SKM-1 treated with dmso at 0.1 percent for 144 hours (cell line): ENCODE data around the gene PAPPA2.

ENCODE experiments used
- DNase-seq: peaks from one replicate; lab custom pipeline; 2025; ENCODE audit not compliant: unreplicated experiment; lab: John Stamatoyannopoulos, UW

The PAPPA2 gene

DNA sequence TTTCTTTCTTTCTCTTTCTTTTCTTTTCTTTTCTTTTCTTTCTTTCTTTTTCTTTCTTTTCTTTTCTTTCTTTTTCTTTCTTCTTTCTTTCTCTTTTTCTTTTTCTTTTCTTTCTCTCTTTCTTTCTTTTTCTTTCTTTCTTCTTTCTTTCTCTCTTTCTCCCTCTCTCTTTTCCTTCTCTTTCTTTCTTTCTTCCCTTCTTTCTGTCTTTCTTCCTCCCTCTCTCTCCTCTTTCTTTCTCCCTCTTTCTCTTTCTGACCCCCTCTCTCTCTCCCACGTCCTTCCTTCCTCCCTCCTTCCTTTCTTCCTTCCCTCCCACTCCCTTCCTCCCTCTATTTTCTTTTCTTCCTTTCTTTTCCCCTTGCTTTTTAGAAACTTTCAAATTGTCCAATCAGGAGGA lies 333.6 kb downstream of the PAPPA2 start:
- no peak for DNase-seq

DNA sequence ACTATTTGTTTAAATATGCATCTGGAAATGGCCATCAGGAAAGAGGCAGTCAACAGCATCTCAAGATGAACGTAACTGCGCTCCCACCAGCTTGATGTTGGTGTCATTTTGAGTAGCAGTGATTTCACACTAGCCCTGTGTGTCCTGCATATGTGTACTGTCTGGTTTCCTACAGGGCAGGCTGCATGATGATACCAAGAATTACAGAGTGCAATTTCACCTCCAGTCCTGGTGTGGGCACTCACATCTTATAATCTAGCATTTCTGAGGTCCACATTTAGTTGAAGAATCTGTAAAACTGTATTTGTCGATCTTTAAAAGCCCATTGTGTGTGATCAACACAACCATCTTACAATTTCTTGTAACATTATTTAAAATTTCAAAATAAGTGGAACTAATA lies 336.4 kb downstream of the PAPPA2 start:
- no peak for DNase-seq

- DNase-seq, result no peak
Measured at GRCh38 chr1:176800978-176801513, 338.1 kb downstream of the PAPPA2 start.

DNA sequence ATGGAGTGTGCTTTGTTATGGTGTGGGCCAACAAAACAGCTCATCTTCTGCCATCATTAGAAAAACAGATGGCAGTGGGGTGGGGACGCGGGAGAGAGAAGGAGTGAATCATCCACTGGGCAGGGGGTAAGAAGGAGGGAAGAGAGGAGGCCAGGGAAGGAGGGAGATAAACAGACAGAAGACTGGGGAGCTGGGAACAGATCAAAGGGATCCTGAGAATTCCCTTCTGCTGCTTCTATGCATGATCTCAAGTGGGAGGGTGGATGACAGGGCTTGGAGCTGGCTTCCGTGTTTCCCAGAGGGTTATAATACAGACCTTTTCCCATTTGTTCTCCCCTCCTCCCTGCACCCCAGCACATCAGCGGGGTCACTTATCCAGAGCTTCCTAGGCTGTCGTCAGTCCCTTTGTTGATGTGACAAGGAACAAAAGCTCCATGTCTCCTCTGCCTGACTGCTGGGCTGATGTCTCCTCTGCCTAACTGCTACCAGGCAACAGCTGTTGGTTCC lies 338.6 kb downstream of the PAPPA2 start:
- DNase-seq, result no peak

DNA sequence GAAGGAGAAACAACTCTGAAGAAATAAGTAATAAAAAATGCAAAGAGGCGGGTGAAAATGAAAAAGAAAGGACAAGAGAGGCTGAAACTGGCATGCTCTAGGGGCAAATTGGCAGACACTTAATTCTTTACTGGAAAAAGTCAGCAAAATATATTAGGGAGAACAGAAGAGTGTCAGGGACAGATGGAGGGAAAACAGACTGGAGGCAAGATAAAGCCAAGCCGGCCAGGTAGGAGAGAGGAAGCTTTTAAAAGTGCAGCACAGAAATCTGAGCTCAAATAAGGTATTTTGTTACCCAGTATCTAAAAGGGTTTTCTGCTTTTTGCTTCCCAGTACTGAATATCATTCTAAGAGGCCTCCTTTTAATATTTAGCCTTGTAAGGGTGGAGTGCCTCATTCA lies 339.3 kb downstream of the PAPPA2 start:
- DNase-seq, result no peak

DNA sequence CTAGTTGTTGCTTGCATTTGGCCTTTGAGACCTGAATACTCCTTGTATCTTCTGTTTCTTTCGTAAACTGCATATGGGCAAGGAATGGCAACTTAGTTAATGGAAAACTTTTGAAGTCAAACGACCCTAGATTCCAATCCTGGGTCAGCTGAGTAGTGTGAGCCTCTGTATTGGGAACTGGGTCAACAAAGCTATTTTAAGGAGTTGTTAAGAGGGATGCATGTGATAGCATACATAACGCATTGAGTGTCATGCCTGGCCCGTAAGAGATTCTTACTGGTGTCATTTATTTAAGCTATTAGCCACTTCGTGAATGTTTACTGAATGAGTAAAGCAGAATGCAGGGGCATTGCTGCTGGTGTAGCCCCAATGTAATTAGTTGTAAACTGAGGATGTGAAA lies 340.1 kb downstream of the PAPPA2 start:
- no peak for DNase-seq

- no peak for DNase-seq
Measured at GRCh38 chr1:176803596-176803995, 340.6 kb downstream of the PAPPA2 start.

- DNase-seq, result no peak
Measured at GRCh38 chr1:176809292-176809691, 346.3 kb downstream of the PAPPA2 start.

GRCh38 chr1:176811511-176812288 lies 348.7 kb downstream of the PAPPA2 start:
- DNase-seq, result no peak

- DNase-seq, result no peak
Measured at GRCh38 chr1:176815621-176816020, 352.6 kb downstream of the PAPPA2 start.

DNA sequence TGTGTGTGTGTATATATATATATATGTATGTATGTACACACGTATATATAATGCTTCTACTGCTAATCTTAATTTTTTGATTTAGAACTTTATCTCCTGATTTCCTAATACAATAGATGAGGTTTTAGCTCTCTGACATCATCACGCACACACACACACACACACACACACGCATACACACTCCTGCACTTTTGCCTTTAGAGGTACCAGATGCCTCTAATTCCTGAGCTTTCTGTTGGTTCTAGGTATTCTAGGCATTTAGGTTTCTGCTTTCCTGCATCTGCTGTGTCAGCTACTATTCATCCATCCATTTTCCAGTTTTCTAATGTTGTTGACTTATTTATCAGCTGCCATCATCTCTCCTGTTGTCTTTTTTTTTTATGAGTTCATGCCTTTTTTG lies 353.3 kb downstream of the PAPPA2 start:
- no peak for DNase-seq

DNA sequence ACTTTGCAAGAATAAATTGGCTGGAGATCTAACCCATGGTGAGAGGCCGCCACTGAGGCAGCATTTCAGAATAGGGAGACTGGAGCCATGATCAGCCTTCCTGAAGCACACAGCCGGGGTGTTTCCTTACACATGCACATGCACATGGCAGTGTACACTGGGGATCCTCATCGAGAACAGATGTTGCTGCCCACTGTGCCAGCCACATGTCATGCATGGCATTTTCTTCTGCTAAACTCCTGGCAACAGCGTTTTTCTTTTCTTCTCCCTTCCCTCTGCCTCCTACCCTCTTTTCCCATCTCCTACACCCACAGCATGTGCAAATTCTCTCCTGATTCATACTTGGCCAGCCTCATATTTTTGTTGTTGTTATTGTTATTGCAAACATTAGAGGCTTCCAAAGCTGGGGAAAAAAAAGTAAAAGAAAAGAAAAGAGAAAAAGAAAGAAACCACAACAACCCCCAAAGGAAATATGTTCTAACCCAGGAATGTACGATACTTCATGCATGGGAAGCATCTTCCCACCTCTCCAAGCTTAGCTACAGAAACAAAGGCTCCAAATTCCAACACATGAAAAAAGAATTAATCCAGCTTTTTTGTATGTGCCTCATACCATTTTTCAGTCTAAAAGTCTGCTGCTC lies 357.5 kb downstream of the PAPPA2 start:
- no peak for DNase-seq

DNA sequence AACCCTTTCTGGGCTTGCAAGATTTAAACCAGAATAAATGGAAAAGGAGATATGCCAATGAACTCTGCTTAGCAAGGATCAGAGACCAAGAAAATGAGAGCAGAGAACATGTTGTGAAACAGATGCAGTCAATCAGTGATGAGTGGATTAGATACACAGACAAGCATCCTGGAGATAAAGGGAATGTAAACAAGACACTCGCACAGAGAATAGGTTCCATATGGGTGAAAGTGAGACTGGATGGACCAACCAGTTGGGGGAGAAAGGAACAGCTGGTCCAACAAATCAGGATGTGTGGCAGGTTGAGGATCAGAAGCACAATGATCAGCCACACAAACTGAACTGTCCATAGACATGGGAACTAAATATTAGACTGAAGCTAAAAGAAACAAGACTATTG lies 363.3 kb downstream of the PAPPA2 start:
- no peak for DNase-seq

- DNase-seq, result no peak
Measured at GRCh38 chr1:176829261-176829660, 366.3 kb downstream of the PAPPA2 start.

GRCh38 chr1:176831150-176831549 lies 368.2 kb downstream of the PAPPA2 start:
- no peak for DNase-seq

GRCh38 chr1:176837708-176838107 lies 374.7 kb downstream of the PAPPA2 start:
- no peak for DNase-seq

DNA sequence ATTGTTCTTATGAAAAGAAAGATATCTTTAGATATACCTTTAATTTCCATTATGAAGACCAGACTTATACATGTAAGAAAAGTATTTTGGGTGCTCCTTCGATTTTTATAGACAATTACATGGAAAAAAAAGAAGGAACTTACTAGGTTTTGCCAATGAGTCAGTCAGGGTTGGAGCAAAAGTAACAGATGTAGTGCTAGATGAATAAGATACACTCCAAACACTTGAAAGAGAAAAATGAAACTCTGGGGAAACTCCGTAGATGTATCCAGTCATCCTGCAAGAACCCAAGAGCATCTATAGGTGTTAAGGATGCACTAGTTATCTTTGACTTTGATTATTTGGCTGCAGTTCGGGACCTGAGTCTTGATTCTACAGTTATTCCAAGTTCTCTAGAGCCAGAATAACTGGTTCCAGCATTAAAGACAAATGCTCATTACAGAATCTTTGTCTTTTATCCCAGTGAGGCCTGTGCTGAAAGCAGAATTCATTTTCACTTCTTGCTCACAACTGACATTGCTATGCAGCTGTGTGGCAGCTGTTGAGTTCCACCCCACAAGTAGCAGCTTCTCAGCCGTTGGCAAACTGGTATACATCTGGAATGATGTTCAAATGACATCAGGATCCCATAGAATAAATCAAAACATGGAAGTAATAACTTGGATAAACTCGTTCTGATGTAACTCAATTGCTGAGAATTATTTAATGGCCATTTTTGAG lies 375.5 kb downstream of the PAPPA2 start:
- DNase-seq, result no peak

GRCh38 chr1:176839216-176839615 lies 376.2 kb downstream of the PAPPA2 start:
- DNase-seq, result no peak

GRCh38 chr1:176841238-176841637 lies 378.3 kb downstream of the PAPPA2 start:
- no peak for DNase-seq

- DNase-seq, result peak; percentile 18
Measured at GRCh38 chr1:176843352-176844297, 380.6 kb downstream of the PAPPA2 start.
